ENCODE measurements around the gene SNU13.
"Not testable (repeated sequence)": the region's sequence is repeated elsewhere in the genome, so short reads cannot be mapped to it uniquely, and the experiment has no call there.

SNU13 gene

DNA sequence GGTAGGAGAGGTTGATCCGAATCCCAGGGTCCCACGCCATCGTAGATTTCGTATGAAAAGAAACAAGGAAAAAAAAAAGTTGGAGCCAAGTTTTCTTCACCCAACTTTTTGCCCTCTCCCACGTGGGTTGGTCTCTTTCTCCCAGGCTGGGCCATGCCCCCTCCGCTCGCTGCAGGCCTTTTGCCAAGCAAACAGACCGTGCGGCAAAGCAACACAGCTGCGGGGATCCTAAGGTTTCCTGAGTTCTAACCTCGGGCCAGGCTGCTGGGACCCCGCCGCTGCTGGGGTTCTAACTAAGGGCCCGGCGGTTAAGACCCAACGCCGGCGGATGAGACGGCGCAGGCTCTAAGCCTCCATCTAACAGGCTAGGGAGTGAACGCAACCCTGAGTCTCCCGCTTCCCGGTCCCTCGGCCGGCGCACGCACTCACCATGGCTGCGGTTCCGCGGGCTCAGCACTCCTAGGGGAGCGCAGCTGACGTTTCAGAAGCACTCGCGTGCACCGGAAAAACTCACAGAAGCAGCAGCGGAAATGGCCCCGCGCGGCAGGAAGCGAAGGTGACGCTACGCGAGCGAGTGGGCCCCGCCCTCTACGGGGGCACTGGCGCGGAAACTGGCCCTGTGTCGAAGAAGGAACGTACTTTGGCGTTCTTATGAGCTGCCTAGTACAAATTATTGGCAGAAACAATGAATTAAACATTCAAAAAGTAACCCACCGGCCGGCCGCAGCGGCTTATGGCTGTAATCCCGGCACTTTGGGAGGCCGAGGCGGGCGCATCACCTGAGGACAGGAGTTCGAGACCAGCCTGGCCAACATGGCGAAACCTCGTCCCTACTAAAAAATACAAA is at the start of gene SNU13:
Gene SNU13 (minus strand): TSS at position 503 of the 847 bp plus-strand sequence. CDS start 71 bp downstream, at position 432.
- peak; percentile 72 for DNase-seq

DNA sequence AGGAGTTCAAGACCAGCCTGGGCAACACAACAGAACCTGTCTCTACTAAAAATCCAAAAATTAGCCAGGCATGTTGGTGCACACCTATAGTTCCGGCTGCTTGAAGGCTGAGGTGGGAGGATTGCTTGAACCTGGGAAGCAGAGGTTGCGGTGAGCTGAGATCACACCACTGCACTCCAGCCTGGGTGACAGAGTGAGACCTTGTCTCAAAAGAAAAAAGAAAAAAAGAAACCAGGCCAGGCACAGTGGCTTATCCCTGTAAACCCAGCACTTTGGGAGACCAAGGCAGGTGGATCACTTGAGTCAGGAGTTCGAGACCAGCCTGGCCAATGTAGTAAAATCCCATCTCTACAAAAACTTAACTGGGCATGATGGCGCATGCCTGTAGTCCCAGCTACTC is 44.6 kb upstream of the SNU13 start:
- DNase-seq = not testable (repeated sequence)

DNA sequence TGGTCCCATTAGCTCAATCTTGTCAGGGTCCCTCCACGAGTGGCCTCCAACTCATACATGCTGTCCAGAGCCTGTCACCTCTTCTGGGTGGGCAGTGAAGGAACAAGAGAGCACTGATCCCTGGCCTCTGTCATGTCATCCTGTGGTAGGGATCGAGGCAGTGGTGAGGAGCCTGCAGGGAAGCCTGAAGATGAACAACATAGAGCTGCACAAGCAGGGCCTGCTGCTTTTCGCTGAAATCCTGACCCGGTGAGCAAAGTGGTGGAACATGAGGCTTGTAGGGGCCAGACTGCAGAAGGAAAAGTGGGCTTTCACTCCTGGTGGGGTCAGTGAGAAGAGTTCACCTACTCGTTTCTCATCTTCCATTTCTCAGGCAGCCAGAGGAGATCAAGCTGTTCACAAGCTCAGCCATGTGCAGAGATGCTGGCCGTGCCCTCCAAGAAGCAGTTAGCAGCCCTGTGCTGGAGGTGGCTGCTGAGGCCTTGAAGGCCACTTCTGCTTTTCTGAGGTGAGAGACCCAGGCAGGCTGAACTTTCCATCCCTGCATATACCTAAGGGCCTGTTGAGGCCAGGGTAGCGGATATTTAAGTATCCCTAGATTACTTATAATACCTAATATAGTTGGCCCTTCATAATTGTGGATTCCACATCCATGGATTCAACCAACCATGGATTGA is 43.6 kb upstream of the SNU13 start:
- no peak for DNase-seq

GRCh38 chr22:41731609-41732008 is 42.9 kb upstream of the SNU13 start:
- DNase-seq = no peak

DNA sequence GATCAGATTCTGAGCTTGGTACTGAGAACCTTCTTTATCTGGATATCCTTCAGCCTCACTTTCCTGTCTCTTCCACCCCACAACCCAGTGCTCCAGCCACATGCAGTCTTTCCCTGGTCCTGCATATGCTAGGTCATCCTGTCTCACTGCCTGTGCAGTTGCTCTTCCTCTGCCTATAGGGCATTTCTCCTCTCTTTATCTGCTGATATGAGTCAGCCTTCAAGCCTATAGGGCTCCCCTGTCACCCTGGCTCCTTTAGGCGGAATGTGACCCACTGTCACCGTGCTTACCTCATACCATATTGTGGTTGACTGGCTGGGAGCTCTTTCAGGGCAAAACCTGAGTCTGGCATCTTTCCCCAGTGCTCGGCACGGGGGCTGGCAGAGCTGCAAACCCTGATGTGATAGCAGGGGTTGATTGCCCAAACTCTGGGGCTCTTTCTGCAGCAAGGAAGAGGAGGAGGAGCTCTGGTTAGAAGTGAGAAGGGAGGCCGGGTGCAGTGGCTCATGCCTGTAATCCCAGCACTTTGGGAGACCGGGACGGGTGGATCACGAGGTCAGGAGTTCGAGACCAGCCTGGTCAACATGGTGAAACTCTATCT is 36.9 kb upstream of the SNU13 start:
- DNase-seq = no peak

DNA sequence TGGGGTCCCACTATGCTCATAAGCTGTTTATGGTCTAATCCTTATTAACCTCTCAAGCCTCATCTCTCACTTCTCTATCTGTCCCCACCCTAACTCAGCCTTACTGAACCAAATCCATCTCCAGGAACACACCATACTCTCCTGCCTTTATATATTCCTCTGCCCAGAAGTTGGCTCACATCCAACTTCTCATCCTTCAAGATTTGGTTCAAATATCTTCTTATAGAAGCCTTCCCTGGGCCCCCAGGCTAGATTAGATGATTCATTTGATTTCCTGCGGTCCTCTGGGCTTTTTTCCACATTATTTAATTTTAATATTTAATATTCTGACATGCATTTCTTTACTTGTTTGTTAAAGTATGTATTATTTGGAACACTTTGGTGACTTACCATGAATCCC is 33.8 kb upstream of the SNU13 start:
- DNase-seq = no peak

DNA sequence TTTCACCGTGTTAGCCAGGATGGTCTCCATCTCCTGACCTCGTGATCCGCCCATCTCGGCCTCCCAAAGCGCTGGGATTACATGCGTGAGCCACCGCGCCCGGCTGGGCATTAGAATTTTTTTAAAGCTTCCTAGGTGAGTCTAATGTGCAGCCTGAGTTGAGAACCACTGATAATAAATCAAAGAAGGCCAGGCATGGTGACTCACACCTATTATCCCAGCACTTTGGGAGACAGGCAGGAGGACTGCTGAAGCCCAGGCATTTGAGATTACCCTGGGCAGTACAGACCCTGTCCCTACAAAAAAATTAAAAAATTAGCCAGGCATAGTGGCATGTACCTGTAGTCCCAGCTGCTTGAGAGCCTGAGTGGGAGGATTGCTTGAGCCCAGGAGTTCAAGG is 24.3 kb upstream of the SNU13 start:
- no peak for DNase-seq

DNA sequence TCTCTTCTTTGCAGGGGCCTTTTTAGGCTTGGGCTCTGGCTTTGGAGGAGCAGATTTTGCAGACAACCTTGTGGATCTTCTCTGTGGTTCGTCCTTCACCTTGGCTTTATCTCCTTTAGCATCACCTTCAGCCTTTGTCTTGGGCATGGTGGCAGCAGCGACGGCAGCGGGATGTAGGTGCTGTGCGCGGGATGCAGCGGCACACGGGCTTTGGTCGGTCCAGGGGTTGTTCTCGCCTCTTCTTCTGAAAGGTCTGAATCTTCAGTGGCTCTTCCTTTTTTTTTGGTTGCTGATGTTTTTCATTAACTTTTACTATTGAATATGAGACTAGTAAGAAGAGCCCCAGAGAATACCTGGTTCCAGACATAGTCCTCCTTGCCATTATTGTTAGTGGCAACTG is 20.7 kb upstream of the SNU13 start:
- DNase-seq = no peak

DNA sequence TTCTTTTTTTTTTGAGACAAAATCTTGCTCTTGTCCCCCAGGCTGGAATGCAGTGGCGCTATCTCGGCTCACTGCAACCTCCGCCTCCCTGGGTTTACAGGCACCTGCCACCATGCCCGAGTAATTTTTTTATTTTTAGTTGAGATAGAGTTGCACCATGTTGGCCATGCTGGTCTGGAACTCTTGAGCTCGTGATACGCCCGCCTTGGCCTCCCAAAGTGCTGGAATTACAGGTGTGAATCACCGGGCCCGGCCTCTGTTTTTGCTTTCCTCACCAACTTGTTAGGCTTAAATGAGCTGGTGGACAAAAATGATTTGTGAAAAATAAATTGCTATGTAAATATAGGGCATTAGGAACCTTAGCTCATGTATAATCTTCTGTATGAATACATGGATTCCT is 14.1 kb upstream of the SNU13 start:
- DNase-seq = no peak

GRCh38 chr22:41700108-41700364 is 11.4 kb upstream of the SNU13 start:
- DNase-seq = no peak

DNA sequence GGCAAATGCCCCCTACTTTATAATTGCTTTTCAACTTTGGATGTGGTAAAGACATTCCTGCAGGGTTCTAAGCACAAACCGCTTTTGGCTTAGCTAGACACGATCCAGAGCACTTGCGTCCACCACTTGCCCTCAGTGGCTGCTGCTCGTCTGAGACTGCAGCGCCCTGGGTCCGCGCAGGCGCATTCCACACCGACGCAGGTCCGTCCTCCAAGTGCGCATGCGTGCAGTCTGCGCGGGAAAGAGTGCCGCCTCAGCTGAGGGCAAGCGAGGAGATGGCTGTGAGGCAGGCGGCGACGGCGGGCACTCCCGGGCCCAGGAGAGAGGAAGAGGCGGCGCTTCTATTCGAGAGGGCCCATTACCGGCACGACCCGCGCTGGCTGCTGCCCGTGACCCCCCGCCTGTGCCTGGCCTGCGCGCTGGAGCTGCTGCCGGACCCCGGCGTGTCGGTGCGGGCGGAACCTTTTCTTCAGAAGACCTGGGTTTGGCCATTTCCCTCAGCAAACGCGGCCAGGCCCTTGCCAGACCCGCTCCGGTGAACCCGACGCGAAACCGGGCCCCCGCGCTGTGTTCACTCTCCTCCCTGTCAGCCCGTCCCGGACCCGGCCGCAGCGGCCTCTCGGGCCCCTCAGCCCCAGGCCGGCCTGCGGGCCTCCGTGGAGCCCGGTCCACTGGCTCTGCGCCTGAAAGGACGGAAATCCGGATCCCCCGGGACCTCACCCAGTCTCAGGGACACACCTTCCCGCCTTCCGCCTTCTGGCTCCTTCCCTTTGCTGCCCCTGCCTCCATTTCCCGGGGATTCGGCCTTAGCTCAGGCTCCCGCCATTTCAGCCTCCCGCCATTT is 10.8 kb upstream of the SNU13 start, which contains the start of gene MEI1:
Gene MEI1 (plus strand): TSS at position 240 of the 844 bp plus-strand sequence. CDS start 36 bp downstream, at position 276.
- no peak for DNase-seq

DNA sequence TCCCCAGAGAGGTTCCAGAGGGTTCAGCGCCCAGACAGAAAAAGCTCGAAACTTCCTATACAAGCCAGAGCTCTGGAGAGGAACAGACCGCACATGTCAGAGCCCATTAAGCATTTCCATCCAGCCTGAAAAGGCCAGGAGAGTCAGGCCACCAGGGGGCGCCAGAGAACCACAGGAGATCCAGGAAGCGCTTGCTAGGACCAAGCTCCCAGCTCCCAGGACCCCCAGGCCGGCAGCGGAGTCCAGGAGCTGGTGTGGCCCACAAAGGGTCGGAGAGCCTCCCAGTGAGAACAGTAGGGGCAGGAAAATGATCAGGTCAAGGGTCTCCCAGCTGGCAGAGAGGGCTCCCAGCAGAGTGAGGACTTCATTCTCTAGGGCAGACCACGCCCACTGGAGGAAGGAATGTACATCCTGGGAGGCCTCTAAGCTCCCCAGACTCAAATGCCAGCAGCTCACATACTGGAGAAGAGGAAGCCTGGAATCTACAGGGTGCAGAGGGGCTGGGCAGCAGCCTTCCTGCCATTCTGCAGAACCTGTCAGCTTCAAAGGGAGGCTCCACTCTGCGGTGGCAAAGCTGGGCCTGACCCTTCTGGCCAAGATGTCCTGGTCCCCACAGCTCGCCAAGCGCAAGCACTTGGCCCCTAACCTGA is 8.6 kb upstream of the SNU13 start:
- peak; percentile 70 for DNase-seq

DNA sequence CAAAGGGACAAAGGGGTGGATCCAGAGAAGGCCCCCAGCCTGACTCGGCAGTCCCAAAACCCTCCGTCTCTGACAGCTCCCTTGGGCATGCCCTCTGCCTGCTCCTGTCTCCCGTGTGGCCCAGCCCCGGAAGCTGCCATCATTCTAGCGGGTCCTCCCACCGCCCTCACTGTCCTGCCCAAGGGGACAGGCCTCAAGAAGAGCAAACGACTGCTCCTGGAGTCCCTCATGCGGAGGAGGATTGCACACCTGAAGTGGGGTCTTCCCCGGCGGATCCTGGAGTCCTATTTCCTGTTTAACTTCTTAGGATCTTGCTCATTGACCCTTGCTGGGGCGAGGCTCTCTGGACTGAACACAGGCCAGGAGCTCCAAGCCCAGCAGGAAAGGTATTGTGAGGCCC is 8.0 kb upstream of the SNU13 start:
- no peak for DNase-seq

- DNase-seq = no peak
These were observed 6.5 kb upstream of the SNU13 start for GRCh38 chr22:41695211-41695610.

- no peak for DNase-seq
These were observed 1.8 kb upstream of the SNU13 start for GRCh38 chr22:41690476-41690875.

DNA sequence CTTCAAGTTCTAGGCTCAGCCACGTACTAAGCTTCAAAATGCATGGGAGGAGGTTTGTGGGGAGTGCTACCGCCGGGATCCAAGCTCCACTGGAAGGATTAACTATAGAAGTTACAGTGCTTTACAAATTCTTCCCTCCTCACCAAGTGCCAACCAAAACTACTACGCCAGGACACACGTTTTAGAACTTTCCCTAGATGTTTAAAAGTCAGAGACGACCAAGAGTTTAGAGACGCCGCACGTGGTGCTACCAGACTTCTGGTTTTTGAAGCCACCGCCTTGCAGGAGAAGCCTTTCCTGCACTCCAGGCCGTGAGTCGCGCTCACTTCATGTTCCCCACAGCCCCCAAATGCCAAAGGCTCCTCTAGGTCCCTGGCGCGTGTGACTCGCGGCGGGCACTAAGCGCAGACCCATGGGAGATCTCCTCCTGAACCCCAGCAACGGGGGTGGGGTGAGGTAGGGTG is 734 bp downstream of the SNU13 start:
- no peak for DNase-seq

DNA sequence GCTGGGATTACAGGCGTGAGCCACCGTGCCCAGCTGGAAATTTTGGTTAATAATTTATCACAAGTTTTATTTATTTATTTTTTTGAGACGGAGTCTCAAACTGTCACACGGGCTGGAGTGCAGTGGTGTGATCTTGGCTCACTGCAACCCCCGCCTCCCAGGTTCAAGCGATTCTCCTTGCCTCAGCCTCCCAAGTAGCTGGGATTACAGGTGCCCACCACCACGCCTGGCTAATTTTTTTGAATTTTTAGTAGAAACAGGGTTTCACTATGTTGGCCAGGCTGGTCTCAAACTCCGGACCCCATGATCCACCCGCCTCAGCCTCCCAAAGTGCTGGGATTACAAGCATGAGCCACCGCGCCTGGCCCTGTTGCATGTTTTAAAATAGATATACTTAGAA is 1.8 kb downstream of the SNU13 start:
- not testable (repeated sequence) for DNase-seq

- DNase-seq = no peak
These were observed 4.5 kb downstream of the SNU13 start for GRCh38 chr22:41684194-41684593.

DNA sequence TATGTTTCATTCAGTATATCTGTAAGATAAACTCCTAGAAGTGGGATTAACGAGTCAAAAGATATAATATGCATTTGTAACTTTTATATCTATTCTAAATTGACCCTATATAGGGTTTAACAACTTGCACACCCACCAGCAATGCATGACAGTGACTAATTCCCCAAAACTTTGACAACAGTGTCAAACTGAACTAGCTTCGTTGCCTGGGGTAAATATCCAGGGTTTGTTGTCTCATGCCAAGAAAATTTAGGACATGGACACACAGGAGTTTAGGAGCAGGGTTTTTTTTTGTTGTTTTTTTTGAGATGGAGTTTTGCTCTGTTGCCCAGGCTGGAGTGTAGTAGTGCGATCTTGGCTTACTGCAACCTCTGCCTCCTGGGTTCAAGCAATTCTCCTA is 5.1 kb downstream of the SNU13 start:
- DNase-seq = no peak

GRCh38 chr22:41683052-41683451 is 5.6 kb downstream of the SNU13 start:
- no peak for DNase-seq

GRCh38 chr22:41682033-41682807 is 6.4 kb downstream of the SNU13 start:
- DNase-seq = peak; percentile 61

GRCh38 chr22:41681616-41682015 is 7.1 kb downstream of the SNU13 start:
- DNase-seq = no peak

Data from NK-92 treated with Interleukin-12 subunit alpha and Interleukin-12 subunit beta, amount 100 ng/mL, for 24 hours (cell line).